ENCODE results near the gene TAX1BP1. TPM values are rescaled to one million over a fixed set of nuclear protein-coding genes. Genes with fewer than 3 reads are reported as not detected.

TAX1BP1 gene
- total and polyA plus RNA-seq, 2 of the 13 experiments (the other 11 are each of a cell fraction or from before 2014, with no cell fraction given) = 95.2 to 98.9 TPM

- no peak for TF ChIP-seq DZIP1 (CRISPR knock-in tag; IDR thresholded peaks at IDR 0.05)
- TF ChIP-seq MAZ (IDR thresholded peaks at IDR 0.05; ENCODE audit: borderline replicate concordance, low read depth, low read length) = no peak; the same call in 1 of the 2 replicates
- peak; percentile 14; the same call in 1 of the 2 replicates for TF ChIP-seq MAZ (CRISPR knock-in tag; IDR thresholded peaks at IDR 0.05; ENCODE audit: low read depth)
- no peak for TF ChIP-seq SOX6 (IDR thresholded peaks at IDR 0.05)
- peak; percentile 16; the same call in 1 of the 2 replicates for TF ChIP-seq SOX6 (CRISPR knock-in tag; IDR thresholded peaks at IDR 0.05)
- TF ChIP-seq KLF15 (CRISPR knock-in tag; IDR thresholded peaks at IDR 0.05; ENCODE audit: borderline replicate concordance) = 0 out of 2 replicates have a peak, but pooled peaks have one; percentile 39
- TF ChIP-seq RFXANK (CRISPR knock-in tag; IDR thresholded peaks at IDR 0.05) = no peak
- 0 out of 2 replicates have a peak, but pooled peaks have one; percentile 52 for TF ChIP-seq ZSCAN12 (CRISPR knock-in tag; IDR thresholded peaks at IDR 0.05)
- peak; percentile 57; the same call in 1 of the 2 replicates for TF ChIP-seq HIVEP1 (CRISPR knock-in tag; IDR thresholded peaks at IDR 0.05)
- TF ChIP-seq DR1 (CRISPR knock-in tag; IDR thresholded peaks at IDR 0.05) = peak; percentile 77; the same call in 1 of the 2 replicates
- TF ChIP-seq ZNF800 (CRISPR knock-in tag; IDR thresholded peaks at IDR 0.05) = no peak
- TF ChIP-seq POLR2A (IDR thresholded peaks at IDR 0.05; ENCODE audit: insufficient read depth in 1 of 2, low read depth in 2 of 2, low read length in 2 of 2) = peak; percentile 68 to 74
- TF ChIP-seq DRAP1 (CRISPR knock-in tag; IDR thresholded peaks at IDR 0.05) = peak; percentile 81; the same call in 1 of the 2 replicates
- TF ChIP-seq CHCHD3 (CRISPR knock-in tag; IDR thresholded peaks at IDR 0.05) = peak; percentile 9; the same call in 1 of the 2 replicates
- TF ChIP-seq PLRG1 (conservative IDR thresholded peaks at IDR 0.05) = no peak
- TF ChIP-seq ZNF503 (CRISPR knock-in tag; IDR thresholded peaks at IDR 0.05) = peak; percentile 68; the same call in 1 of the 2 replicates
- TF ChIP-seq ZBTB34 (CRISPR knock-in tag; IDR thresholded peaks at IDR 0.05) = peak; percentile 72; the same call in 1 of the 2 replicates
- peak; percentile 58; the same call in 1 of the 2 replicates for TF ChIP-seq ZC3H13 (CRISPR knock-in tag; IDR thresholded peaks at IDR 0.05)
Observed at GRCh38 chr7:27740449-27741086, 606 bp downstream of the TAX1BP1 start (continued).
